HCT116 (cell line): ENCODE measurements around the gene EVI5. TPM values are rescaled to one million over a fixed set of nuclear protein-coding genes. Genes with fewer than 3 reads are reported as not detected.

Source experiments
- ATAC-seq: fragments of 200-7000 bp; cut with Tn5 transposase; 2 replicates; pipeline ENCODE4 v1.9.1; 2020; ENCODE audit warnings: mild to moderate bottlenecking, moderate library complexity
- BruUV-seq: library from RNA; stranded (reverse); fragments of 400-500 nt; replicated peaks from 2 replicates; lab custom pipeline; 2021; lab: Mats Ljungman, UMichigan
- CTCF ChIA-PET: fragments of 300-600 bp; sonication (Branson Sonifier 250); formaldehyde crosslinking; loops from one replicate; lab custom pipeline; 2021; ENCODE audit warnings: antibody characterized with exemption; lab: Charles Lee
- POLR2A ChIA-PET: fragments of 300-600, 350-600 bp; sonication (Branson Sonifier 250); formaldehyde crosslinking; loops from one replicate; lab custom pipeline; 2021; ENCODE audit warnings: antibody characterized with exemption; lab: Charles Lee
- RAD21 ChIA-PET, 2 experiments: fragments of 300-600 bp; sonication (Branson Sonifier 250); formaldehyde crosslinking; loops; one replicate each; lab custom pipeline; 2023; ENCODE audit warnings: low total read pairs in 2 of 2; ENCODE audit not compliant: uncharacterized antibody in 2 of 2, unreplicated experiment in 2 of 2, low non-redundant PET in 1 of 2; lab: Charles Lee
- DNase-seq: peaks from one replicate; pipeline ENCODE4 v3.0.0-alpha.2; 2010; ENCODE audit warnings: low read depth, low spot score
- H2AFZ ChIP-seq: fragments of 200-600 bp; shearing (Covaris generic), sonication (generic); 2 replicates; pipeline ENCODE4 v1.6.1; 2017; ENCODE audit warnings: low read depth, mixed run types, mixed read lengths, antibody characterized with exemption, low read length; ENCODE audit not compliant: poor library complexity, severe bottlenecking
- H3K27ac ChIP-seq: 2 replicates; pipeline ENCODE4 v1.5.1; 2012; ENCODE audit warnings: low read depth, low read length
- H3K27me3 ChIP-seq: fragments of 200-600 bp; sonication (generic); 2 replicates; pipeline ENCODE4 v1.6.1; 2016; ENCODE audit warnings: mixed run types, low read length, mixed read lengths; ENCODE audit not compliant: insufficient read depth
- H3K36me3 ChIP-seq, 2 experiments: fragments of 200-500 bp in 1 of 2; fragments of 200-600 bp in 1 of 2; sonication (Bioruptor generic) in 1 of 2; sonication (generic) in 1 of 2; 2 replicates each; pipeline versions ENCODE4 v1.5.1 to v1.6.1; 2014 to 2016; ENCODE audit warnings: low read length in 2 of 2, inconsistent platforms in 1 of 2, mixed read lengths in 1 of 2, mixed run types in 1 of 2; ENCODE audit not compliant: insufficient read depth in 2 of 2, control insufficient read depth in 1 of 2
- H3K4me1 ChIP-seq, 2 experiments: fragments of 200-600 bp in 1 of 2; sonication (generic) in 1 of 2; 2 replicates each; pipeline versions ENCODE4 v1.5.1 to v1.6.1; 2012 to 2017; ENCODE audit warnings: low read length in 2 of 2, inconsistent platforms in 1 of 2, mild to moderate bottlenecking in 1 of 2, mixed read lengths in 1 of 2, mixed run types in 1 of 2, moderate library complexity in 1 of 2; ENCODE audit not compliant: insufficient read depth in 2 of 2, control insufficient read depth in 1 of 2
- H3K4me2 ChIP-seq: fragments of 200-600 bp; sonication (generic); 2 replicates; pipeline ENCODE4 v1.6.1; 2017; ENCODE audit warnings: mixed run types, low read length, mixed read lengths
- H3K4me3 ChIP-seq, 2 experiments: fragments of 200-600 bp in 1 of 2; sonication (generic) in 1 of 2; replicated peaks in 1 of 2; 2 replicates each; pipeline ENCODE4 v1.5.1; 2011 to 2016; ENCODE audit warnings: low read length in 2 of 2, control low read depth in 1 of 2, low read depth in 1 of 2, mild to moderate bottlenecking in 1 of 2, mixed read lengths in 1 of 2, mixed run types in 1 of 2
- H3K79me2 ChIP-seq: fragments of 200-600 bp; sonication (generic); 2 replicates; pipeline ENCODE4 v1.6.1; 2017; ENCODE audit warnings: mild to moderate bottlenecking, mixed run types, low read length, moderate library complexity, mixed read lengths; ENCODE audit not compliant: insufficient read depth
- H3K9ac ChIP-seq: fragments of 200-600 bp; sonication (generic); 2 replicates; pipeline ENCODE4 v1.6.1; 2016; ENCODE audit warnings: low read length, mixed read lengths
- H3K9me2 ChIP-seq: fragments of 200-600 bp; sonication (generic), shearing (Covaris generic); 2 replicates; pipeline ENCODE4 v1.6.1; 2017; ENCODE audit warnings: mixed run types, mild to moderate bottlenecking, moderate library complexity; ENCODE audit not compliant: insufficient read depth
- H3K9me3 ChIP-seq, 2 experiments: fragments of 200-500 bp in 1 of 2; fragments of 200-600 bp in 1 of 2; sonication (Bioruptor generic) in 1 of 2; sonication (generic) in 1 of 2; 2 replicates each; pipeline ENCODE4 v1.6.1; 2014 to 2017; ENCODE audit warnings: low read length in 2 of 2, mixed read lengths in 2 of 2, inconsistent platforms in 1 of 2, low read depth in 1 of 2, mild to moderate bottlenecking in 1 of 2, mixed run types in 1 of 2, moderate library complexity in 1 of 2; ENCODE audit not compliant: control insufficient read depth in 1 of 2, insufficient read depth in 1 of 2
- H4K20me1 ChIP-seq: fragments of 200-600 bp; sonication (generic), shearing (Covaris generic); 2 replicates; pipeline ENCODE4 v1.6.1; 2017; ENCODE audit warnings: mixed run types, mild to moderate bottlenecking, moderate library complexity; ENCODE audit not compliant: insufficient read depth
- ATF3 ChIP-seq: IDR thresholded peaks from 2 replicates; pipeline ENCODE4 v1.6.1; 2012
- CEBPB ChIP-seq: IDR thresholded peaks from 2 replicates; pipeline ENCODE4 v1.6.1; 2012; ENCODE audit warnings: low read depth
- ELF1 ChIP-seq: IDR thresholded peaks from 2 replicates; pipeline ENCODE4 v1.6.1; 2012; ENCODE audit warnings: low read depth, borderline replicate concordance
- EZH2 ChIP-seq: fragments of 200-600 bp; sonication (generic); IDR thresholded peaks from 2 replicates; pipeline ENCODE4 v1.6.1; 2017; ENCODE audit warnings: antibody characterized with exemption, mixed run types
- REST ChIP-seq: IDR thresholded peaks from 2 replicates; pipeline ENCODE4 v1.6.1; 2012; ENCODE audit warnings: low read depth
- YY1 ChIP-seq: IDR thresholded peaks from 2 replicates; pipeline ENCODE4 v1.6.1; 2011; ENCODE audit warnings: low read length, low read depth, moderate library complexity, mild to moderate bottlenecking; ENCODE audit not compliant: insufficient replicate concordance; ENCODE audit errors: extremely low read depth
- ZFX ChIP-seq: fragments of 450-650 bp; IDR thresholded peaks from 2 replicates; pipeline ENCODE4 v1.6.1; 2017
- ZNF274 ChIP-seq: fragments of 200-500 bp; sonication (Bioruptor generic); IDR thresholded peaks from 2 replicates; pipeline ENCODE4 v1.6.1; 2014; ENCODE audit warnings: mild to moderate bottlenecking, low read depth, low read length, inconsistent platforms
- intact Hi-C: fragments of 100-400 bp; cut with micrococcal nuclease; formaldehyde crosslinking; loops from 2 replicates; pipeline ENCODE4 v1.10.0; 2022
- total RNA-seq: library from RNA; stranded (reverse); gene quantifications from one replicate; pipeline ENCODE4 v1.2.1, GENCODE V29; 2021; ENCODE audit not compliant: unreplicated experiment

Gene EVI5
- total RNA-seq, 1 experiment from 2014 or later, result 21.8 TPM

GRCh38 chr1:92808381-92808780 lies 23.5 kb upstream of the EVI5 start:
- BruUV-seq, result no TSS peak
- DNase-seq (no peak), ATAC-seq (no peak)
- Histone ChIP-seq H2AFZ (peak overlapping the region; percentile 22), H3K9me2 (no peaks in the 10 kb centered on the region), H3K9ac (no peak overlapping the region), H3K79me2 (no peaks in the 10 kb centered on the region), H3K27ac (no peak overlapping the region), H3K4me2 (no peak overlapping the region), H3K4me1 (peaks cover 6 to 16% of the 10 kb centered on the region in 2 experiments), H3K36me3 (no peaks in the 10 kb centered on the region), H3K4me3 (no peak overlapping the region), H3K9me3 (no peaks in the 10 kb centered on the region), H3K27me3 (no peaks in the 10 kb centered on the region), H4K20me1 (no peaks in the 10 kb centered on the region)
- ChIA-PET POLR2A (no interaction called here), CTCF (no interaction called here), RAD21 (no interaction called here)
- no peak for TF ChIP-seq ELF1
- no peak for TF ChIP-seq EZH2
- no peak for TF ChIP-seq YY1
- no peak for TF ChIP-seq REST
- intact Hi-C loops, result no loop called here

- no peaks in the 10 kb centered on the region for H3K9me2 ChIP-seq
- H3K27me3 ChIP-seq, result no peaks in the 10 kb centered on the region
- no TSS peak for BruUV-seq
- ChIA-PET POLR2A (interaction anchor here (0.6 to 1.2 kb wide), 4 partner anchors 11 to 22 kb away, joined by 3 read pairs; no protein-coding TSS in a partner anchor), CTCF (interaction anchor here (1.0 to 1.6 kb wide), 4 partner anchors 14 to 189 kb away, joined by 3 to 6 read pairs (median 4); no protein-coding TSS in a partner anchor), RAD21 (no interaction called here)
- intact Hi-C loops, result no loop called here
- ATAC-seq, result no peak; the same call in 1 of the 2 replicates
- H3K9me3 ChIP-seq, result no peaks in the 10 kb centered on the region
- H3K4me3 ChIP-seq, result peak overlapping the region in 1 of 2 experiments; percentile 5; a peak in 1 of 4 replicates
- H3K9ac ChIP-seq, result 0 out of 2 replicates have a peak overlapping the region, but pooled peaks have one; percentile 23
- DNase-seq, result no peak
- peak overlapping the region; percentile 50 for H3K4me2 ChIP-seq
- no peaks in the 10 kb centered on the region for H4K20me1 ChIP-seq
- peaks cover 6 to 16% of the 10 kb centered on the region in 2 experiments for H3K4me1 ChIP-seq
- H3K79me2 ChIP-seq, result no peaks in the 10 kb centered on the region
- no peaks in the 10 kb centered on the region for H3K36me3 ChIP-seq
- H3K27ac ChIP-seq, result peak overlapping the region; percentile 36; the same call in 1 of the 2 replicates
- H2AFZ ChIP-seq, result peak overlapping the region; percentile 94
- TF ChIP-seq YY1 (no peak), ZFX (no peak), CEBPB (no peak), ZNF274 (no peak), ELF1 (no peak), ATF3 (no peak)
These were observed 20.3 kb upstream of the EVI5 start for GRCh38 chr1:92805216-92805615.
